HuH-7.5 (cell line): ENCODE data around the gene USP21.
A peak's percentile ranks its signal among the peaks of the same experiment; 100 is the strongest.

Source experiments
- DNase-seq: peaks from one replicate; pipeline ENCODE4 v3.0.0; 2011; ENCODE audit warnings: low spot score

Gene USP21

GRCh38 chr1:161193561-161194235 is 34.4 kb downstream of the USP21 start:
- DNase-seq: no peak

GRCh38 chr1:161195171-161195570 is 35.9 kb downstream of the USP21 start:
- no peak for DNase-seq

GRCh38 chr1:161196111-161196510 is 36.8 kb downstream of the USP21 start:
- DNase-seq: no peak

- DNase-seq: no peak
These were observed 37.5 kb downstream of the USP21 start for GRCh38 chr1:161196521-161197451.

DNA sequence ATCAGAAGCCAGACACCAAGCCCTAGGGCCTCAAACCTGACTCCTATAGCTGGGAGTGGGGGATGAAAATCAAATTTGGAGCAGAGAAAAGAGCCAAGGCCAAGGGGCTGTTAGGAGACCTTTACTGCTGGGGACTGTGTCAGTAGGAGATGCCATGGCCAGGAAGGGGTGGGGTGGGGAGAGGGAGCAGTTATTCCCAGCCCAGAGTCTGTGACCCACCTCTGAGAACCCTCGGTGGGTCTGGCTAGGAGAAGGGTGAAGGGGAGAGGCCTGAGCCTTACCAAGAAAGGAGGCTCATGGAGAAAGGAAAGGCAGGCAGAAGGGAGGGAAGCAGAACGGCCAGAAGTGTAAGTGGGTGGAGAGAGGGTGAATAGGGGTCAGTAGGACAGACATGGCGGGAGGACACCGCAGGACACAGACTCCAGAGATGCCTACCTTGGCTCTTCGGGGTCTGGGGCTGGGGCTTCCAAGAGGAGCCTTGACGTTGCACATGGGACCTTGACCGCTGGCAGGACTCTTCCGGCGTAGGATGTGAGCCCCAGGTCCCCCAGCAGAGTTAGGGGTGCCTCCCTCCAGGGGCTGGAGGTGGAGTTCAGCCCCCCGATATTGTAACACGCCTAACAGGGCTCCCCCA is 38.4 kb downstream of the USP21 start:
- no peak for DNase-seq

- no peak for DNase-seq
These were observed 39.0 kb downstream of the USP21 start for GRCh38 chr1:161198194-161198896.

DNA sequence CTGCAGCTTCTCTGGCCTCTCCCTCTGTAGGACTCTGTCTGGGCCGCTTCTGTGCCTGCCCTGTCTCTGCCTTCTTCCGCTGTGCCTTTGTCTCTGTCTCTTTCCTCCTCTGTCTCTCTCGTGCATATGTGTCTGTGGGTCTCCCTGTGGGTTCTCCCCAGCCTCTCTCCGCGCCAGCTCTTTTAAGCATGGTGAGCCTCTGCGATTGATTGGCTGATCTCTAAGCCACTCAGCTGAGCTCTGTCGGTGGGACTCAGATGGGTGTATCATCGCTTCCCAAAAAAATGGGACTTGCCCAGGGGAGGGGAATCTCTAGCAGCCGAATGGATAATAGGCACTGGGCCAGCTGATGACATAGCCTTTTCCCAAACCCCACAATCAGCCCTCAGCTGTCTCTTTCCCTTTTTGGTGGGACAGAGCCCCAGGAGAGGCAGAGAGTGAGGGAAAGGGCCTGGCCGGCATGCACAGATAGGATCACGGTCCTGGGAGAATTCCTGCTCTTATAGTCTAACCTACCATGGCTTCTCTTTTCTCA is 39.7 kb downstream of the USP21 start, which contains the start of gene ADAMTS4:
Gene ADAMTS4, minus strand, starts transcription at position 158 of the 535 bp plus-strand sequence. CDS start 427 bp downstream, outside the sequence.
- DNase-seq: no peak

DNA sequence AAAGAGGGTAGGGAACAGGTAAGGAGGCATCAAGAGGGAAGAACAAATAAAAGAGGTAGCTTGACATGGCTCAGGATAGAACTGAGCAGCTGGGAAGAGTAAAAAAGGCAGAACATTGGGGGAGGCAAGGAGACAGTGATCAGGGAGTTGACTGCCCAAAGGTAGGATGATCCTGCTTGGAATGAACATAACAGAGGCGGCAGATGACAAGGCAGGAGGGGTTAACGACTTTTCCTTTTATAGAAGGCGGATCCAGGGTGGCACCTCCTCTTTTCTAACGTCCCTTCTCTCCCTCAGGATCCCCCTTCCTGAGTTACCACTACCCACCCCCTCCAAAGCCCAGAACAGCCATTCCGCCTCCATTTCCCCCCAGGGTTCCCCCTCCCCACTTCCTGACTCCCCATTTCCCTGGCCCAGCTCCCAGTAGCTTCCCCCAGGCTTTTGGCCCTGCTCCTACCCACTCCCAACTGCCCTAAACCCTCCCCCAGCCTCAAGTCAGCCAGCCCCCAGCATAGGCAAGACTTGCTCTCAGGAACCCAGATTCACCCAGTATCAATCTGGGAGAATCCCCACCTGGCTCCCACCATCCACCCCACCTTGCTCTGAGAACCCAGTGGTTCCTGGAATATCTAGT is 40.3 kb downstream of the USP21 start:
- DNase-seq: no peak

DNA sequence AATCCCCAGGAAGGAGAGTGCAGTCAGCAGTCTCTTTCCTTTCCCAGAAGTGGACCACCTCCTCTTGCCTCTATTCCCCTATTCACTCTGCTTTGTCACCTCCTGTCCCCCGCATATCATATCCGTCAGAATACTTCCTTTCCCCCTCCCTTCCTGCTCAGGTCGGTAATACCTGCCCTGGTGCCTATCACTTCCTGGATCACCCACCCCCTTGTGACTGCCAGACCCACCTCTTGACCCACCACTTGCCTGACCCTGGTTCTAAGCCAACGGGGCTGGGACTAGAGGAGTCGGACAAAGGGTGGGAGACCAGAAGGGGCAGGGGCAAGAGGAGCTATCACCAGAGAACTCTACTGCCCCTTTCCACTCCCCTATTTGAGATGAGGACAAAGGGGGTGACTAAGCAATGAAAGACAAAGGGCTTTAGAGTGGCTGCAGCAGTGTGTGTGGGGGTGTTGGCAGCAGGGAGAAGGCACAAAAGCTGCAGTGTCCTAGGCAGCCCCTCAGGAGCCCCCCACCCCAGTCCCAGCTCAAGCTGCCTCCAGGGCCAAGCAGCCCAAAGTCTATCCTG is 41.2 kb downstream of the USP21 start:
- DNase-seq: no peak

GRCh38 chr1:161200992-161201835 is 41.9 kb downstream of the USP21 start:
- no peak for DNase-seq

DNA sequence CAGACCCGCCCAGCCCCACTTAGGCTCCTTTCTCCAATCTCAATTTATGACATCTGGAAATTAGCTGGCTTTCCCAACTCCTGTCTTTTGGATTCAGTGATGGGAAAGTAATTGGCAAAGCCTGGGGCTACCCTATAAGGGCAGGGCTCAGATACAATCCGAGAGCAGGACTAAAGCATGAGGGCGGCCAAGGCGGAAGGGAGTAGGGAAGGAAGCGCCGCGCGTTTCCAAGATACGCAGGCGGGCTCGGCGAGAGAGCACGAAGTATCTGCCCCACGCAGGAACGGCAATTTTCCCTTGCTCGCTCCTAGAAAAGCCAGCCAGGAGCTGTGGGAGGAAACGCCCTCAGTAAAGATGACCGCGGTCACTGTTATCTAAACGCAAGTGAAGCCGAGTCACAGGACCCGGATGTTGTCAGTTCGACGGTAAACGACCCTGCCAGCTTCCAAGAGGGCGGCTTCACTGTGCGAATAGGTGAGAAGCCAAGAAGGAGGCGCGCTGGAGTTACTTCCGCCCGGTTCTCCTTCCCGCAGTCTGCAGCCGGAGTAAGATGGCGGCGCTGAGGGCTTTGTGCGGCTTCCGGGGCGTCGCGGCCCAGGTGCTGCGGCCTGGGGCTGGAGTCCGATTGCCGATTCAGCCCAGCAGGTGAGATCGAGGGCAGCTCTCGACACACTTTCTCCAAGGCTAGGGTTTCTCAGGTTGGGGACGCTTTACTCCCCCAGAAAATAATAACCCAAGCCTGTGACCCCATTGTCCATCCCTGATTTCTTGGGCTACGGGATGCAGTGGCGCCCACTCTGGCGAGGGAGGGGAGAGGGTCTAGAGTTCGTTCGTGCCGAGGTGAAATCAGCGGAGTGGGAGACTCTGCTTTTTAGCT is 42.8 kb downstream of the USP21 start, which contains the start of gene NDUFS2:
Gene NDUFS2, plus strand, starts transcription at position 532 of the 877 bp plus-strand sequence. Its CDS starts 19 bp downstream, at position 551.
- DNase-seq: peak; percentile 87

DNA sequence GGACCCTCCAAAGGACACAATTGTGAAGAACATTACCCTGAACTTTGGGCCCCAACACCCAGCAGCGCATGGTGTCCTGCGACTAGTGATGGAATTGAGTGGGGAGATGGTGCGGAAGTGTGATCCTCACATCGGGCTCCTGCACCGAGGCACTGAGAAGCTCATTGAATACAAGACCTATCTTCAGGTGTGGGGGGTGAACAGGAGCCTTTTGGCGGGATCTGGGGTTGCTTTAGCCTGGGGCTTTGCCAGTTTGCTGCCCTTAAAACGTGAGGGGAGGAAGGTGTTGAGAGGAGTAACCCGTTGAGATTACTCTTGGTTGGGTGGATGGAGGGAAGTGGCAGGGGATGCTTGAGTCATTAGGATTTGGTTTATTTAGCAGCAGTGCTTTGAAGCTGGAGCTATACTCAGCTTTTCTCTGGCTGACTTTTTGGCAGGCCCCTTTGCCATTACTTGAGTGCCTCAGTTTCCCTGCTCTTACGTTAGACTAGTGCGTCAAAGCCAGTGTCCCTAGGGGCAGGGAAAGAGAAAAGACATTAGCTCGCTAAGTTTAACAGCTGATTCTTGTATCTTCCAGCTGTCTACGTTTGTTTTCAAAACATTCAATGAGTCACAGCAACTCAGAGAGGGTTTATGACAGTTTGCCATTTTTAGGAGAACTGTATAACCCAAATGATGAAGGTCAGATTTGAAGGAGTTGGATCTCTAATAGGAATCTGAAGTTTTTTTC is 47.3 kb downstream of the USP21 start:
- no peak for DNase-seq

GRCh38 chr1:161207173-161207572 is 47.9 kb downstream of the USP21 start:
- no peak for DNase-seq

- DNase-seq: peak; percentile 67
These were observed 50.6 kb downstream of the USP21 start for GRCh38 chr1:161209790-161210409.

- no peak for DNase-seq
These were observed 55.1 kb downstream of the USP21 start for GRCh38 chr1:161214369-161214768.

DNA sequence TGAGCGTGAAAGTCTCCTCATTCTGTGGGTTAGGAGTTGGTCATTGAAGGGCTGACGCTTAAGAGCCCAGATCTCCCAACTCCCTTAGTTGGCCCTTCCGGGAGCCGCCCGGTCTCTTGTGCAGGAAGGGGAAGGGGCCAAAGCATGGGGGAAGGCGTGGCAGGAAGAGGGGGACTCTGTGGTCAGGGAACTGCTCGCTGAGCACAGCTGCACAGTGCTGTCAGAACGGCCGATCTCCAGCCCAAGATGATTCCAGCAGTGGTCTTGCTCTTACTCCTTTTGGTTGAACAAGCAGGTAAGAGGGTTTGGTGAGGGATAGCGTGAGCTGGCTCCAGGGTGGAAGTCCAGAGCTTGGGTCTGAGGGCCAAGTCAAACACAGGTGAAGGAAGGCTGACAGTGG is 55.8 kb downstream of the USP21 start, which contains the start of gene FCER1G:
Gene FCER1G, plus strand, starts transcription at position 220 of the 400 bp plus-strand sequence. Its CDS starts 27 bp downstream, at position 247.
- no peak for DNase-seq
